GM12875 (cell line): Measurements from ENCODE around the gene DGKE.

ENCODE experiments used
- H3K4me3 ChIP-seq: one replicate; pipeline ENCODE4 v1.5.1; 2011; ENCODE audit warnings: low read depth, low read length, control low read depth
- CTCF ChIP-seq: IDR thresholded peaks from 2 replicates; pipeline ENCODE4 v1.5.1; 2011; ENCODE audit warnings: low read depth, mild to moderate bottlenecking, control low read depth, inconsistent platforms, low read length, moderate library complexity, borderline replicate concordance; ENCODE audit not compliant: insufficient read depth

Gene DGKE

GRCh38 chr17:56887105-56887504 lies 53.2 kb downstream of the DGKE start:
- no peak overlapping the region for H3K4me3 ChIP-seq
- no peak for TF ChIP-seq CTCF

GRCh38 chr17:56887552-56888467 lies 53.9 kb downstream of the DGKE start:
- no peak overlapping the region for H3K4me3 ChIP-seq

GRCh38 chr17:56890390-56890789 lies 56.4 kb downstream of the DGKE start:
- no peak overlapping the region for H3K4me3 ChIP-seq
- TF ChIP-seq CTCF, result no peak

More at GRCh38 chr17:56887552-56888467, 53.9 kb downstream of the DGKE start:
- TF ChIP-seq CTCF, result no peak

DNA sequence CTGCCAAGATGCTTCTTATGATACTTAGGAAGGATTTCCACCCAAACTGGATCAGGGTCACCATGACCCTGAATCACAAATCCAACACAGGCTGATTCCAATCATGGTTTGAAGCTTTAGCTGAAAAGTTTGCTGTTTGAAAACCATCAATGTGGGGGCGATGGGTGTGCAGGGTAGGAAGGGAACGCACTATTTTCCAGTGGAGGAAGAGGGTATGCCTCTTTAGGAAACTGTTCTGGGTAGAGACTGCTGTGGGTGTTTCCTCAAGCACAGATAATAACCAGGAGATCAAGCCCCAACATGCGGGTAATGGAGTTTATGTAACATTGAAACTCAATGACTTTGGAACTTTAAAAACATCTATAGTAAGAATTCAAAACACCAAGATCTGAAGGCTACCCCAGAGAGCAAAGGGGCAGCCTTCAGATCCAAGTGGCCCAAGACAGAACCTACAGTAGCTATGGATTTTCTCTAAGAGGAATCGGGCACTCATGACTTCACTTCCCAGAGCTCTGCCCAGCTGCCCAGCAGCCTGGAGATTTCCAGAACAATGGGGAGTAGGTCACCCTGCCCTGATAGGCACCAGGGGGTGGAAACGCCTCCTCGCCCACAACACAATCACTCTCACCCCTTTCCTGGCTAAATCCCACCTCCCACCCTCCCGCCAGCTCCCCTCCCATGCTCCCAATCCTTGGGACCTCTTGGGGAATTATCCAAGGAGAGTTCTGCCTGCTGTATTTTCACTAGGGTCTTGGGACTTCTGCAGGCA lies 57.1 kb downstream of the DGKE start:
- no peak for TF ChIP-seq CTCF

DNA sequence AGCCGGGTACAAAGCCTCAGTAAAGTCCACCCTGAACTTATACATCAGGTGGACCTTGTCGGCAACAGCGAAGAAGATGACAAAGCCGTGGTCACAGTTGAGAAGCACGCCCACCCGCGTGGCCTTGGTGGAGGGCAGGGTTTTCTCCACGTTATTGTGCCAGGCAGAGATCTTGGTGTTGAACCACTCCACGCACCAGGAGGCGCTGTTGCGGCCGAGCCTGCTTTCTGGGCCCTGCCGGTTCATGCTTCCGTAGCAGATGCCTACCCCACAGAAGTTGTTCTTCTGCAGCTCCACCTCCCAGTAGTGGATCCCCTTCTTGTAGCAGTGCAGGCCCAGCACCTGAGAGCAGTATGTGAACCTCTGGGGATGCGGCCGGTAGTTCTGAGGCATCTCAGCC lies 57.8 kb downstream of the DGKE start:
- no peak overlapping the region for H3K4me3 ChIP-seq
- TF ChIP-seq CTCF, result peak; percentile 50

More for the DNA sequence above, 57.1 kb downstream of the DGKE start:
- no peak overlapping the region for H3K4me3 ChIP-seq

DNA sequence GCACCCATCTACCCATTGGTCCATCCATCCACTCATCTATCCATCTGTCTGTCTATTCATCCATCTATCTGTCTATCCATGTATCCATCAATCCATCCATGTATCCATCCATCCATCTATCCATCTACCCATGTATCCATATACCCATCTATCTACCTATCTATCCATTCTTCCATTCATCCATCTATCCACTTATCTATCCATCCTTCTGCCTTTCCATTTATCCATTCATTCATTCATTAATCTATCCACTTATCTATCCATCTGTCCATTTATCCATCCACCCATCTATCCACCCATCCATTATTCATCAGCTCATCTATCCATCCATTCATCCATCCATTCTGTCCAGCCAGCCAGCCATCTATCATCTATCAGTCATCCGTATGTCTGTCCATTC lies 58.4 kb downstream of the DGKE start:
- no peak for TF ChIP-seq CTCF
- no peak overlapping the region for H3K4me3 ChIP-seq
